NCI-H82 (cell line): ENCODE measurements around the gene MAPKBP1.

Experiments used
- DNase-seq: peaks from one replicate; lab custom pipeline; 2025; lab: John Stamatoyannopoulos, UW

Gene MAPKBP1

DNA sequence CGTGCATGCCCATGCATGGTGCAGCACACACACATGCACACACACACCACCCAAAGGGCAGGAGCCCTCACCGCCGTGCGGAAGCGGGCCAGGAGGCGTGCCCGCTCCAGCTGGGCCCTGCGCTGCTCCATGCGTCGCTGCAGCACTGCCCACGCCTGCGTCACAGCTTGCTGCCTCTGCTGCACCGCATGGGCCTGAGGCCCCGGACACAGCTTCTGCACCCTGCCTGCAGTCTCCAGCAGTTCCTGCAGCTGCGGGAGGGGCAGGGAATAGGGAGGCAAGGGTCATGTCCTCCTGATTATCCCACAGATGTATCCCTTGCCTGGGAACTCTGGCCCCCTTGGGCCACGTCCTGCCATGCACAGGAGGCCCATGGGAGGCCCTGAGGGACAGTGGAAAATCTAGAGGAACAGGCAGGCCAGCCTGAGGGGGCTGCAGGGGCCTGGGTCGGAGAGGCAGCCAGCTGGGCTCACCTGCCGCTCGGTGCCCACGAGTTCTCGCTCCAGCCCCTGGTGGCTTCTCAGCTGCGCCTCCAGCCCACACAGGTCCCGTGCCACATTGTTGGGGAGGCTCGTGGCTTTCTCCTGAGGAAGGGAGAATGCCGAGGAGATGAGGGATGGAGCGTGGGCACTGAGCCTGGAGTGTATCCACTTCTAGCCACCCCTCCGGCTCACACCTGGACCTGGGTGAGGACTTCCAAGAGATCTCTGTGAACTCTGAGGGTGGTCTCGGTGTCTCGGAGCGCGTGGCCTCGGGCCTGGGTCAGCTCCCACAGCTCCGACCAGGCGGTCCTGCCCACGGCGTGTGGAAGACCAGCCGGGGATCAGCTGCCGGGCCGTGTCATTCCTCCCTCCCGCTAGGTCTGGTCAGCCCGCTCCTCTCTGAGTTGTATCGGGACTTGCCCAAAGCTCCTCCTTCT is 95.7 kb downstream of the MAPKBP1 start:
- no peak for DNase-seq

DNA sequence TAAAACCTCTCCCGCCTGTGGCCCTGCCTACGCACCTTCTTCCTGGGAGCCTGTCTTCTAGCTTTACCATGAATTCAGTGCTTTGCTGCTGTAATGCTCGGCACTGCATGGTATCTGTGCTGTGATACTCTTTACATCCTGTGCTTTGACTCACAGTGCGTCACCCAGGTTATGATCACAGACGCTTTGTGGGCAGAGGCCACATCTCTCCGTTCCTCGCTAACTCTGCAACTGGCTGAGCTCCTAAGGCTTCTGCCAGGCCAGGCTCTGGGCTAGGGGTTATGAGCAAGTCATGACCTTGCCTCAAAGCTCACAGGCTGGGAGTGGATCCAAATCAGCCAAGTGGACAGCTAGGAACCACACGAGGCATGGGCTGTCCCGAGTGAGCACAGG is 96.4 kb downstream of the MAPKBP1 start:
- no peak for DNase-seq

DNA sequence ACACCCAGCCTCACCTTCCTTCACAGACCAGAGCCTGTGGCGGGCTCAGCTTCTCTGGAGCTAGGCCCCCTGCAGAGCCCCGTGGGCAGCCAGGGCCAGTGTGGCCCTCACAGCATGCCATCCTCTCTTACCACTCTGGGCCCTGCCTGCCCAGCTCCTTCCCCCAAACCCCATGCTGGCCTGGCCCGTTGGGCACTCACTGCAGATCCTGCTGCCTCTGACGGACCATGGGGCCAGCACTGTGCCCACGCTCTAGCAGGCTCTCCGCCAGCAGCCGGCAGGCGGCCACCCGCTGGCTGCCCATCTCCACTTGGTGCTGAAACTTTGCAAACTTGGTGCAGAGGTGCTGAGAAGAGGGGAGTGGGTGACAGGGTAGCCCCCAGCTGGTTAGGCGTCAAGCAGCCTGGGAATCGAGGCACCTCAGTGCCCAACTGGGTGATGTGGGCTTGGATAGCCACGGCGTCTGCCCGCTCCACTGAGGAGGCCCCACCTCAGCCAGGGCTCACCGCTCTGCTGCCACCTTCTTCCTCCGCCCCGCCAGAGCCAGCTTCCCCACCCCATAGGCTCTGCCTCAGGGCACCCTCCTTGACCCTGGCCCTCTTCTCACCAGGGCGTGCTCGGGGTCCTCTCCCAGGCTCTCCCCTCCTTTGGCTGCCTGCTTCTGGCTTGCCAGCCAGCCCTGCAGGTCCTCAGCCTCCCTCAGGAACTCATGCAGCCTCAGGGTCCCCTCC is 97.1 kb downstream of the MAPKBP1 start:
- no peak for DNase-seq

GRCh38 chr15:41872166-41872747 is 98.0 kb downstream of the MAPKBP1 start:
- no peak for DNase-seq

DNA sequence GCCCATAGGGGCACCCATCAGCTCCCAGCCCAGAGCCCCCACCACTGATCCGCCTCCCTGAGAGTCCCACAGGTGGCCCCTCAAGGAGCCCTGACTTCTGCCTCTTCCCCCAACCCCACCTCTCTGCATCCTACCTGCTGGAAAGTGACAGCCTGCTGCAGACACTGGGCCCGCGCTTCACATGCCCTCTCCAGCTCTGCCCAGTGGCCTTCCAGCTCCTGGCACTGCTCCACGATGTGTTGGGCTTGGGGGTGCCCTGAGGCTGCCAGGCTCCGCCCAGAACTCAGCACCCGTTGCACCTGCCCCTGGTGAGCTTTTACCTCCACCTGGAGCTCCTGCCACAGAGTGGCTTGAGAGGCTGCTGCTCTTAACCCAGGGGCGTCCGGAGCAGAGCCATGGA is 99.4 kb downstream of the MAPKBP1 start:
- DNase-seq: no peak

GRCh38 chr15:41874736-41875135 is 100.5 kb downstream of the MAPKBP1 start:
- no peak for DNase-seq

DNA sequence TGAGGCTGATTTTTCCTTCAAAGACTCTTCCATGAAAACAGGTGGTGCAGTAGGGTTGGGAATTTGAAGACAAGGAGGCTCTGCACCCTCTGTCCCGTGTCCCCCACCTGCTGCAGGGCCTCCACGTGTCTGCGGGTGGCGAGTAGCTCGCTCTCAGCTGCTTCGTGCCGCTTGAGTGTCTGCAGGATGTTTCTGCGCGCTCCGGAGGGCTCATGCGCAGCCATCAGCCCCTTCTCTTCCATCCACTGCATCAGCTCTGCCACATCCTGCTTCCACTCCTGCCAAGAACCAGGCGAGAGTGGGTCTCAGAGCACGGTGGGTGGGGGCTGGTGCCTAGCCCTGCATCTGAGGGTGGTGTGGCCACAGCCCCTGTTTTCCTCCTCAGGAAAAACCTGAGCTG is 101.7 kb downstream of the MAPKBP1 start:
- DNase-seq: no peak

DNA sequence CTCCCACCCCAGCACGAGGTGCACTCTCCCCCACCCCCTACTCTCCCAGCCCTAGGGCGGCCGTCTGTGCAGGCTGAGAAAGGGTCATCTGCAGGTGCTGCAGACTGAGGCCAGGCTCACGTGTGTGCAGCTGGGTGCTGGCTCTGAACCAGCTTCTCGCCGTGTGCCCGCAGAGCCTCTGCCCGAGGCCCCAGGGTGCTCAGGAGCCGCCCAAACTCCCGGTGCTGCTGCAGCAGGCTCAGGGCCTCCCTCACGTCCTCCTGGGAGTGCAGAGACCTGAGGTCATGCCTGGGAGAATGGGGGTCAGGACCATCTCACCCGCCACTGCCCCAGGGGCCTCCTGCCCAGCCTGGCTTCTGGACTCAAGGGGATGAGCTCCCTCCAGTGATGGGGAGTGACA is 102.4 kb downstream of the MAPKBP1 start:
- no peak for DNase-seq
